Activated T-helper 1 cell treated with Interleukin-2 at 50 U/mL for 16 hours (primary cell): ENCODE measurements around the gene XAF1.
"Not testable (repeated sequence)": the region's sequence is repeated elsewhere in the genome, so short reads cannot be mapped to it uniquely, and the experiment has no call there.

Experiments used
- DNase-seq: peaks from one replicate; pipeline ENCODE4 v3.0.0-alpha.2; 2020; ENCODE audit warnings: low read depth

The XAF1 gene

DNA sequence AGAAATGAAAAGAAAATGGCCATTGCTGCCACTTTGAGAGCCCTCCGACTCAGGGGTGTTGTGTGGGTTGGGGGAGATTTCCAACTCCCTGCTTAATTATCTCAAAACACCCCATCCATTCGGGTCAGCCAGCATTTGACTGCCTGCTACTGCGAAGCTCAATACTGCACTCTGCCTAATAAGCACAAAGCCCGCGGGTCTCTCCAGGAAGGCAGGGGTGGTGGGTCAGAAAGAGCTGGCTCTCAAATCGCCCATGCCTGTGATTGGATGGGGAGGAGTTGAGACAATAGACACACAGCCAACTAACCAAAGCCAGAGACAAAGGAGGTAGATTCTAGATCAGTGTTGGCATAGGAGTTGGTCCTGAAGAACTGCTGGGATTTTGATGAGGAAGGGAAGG lies 2.3 kb upstream of the XAF1 start:
- DNase-seq: no peak

DNA sequence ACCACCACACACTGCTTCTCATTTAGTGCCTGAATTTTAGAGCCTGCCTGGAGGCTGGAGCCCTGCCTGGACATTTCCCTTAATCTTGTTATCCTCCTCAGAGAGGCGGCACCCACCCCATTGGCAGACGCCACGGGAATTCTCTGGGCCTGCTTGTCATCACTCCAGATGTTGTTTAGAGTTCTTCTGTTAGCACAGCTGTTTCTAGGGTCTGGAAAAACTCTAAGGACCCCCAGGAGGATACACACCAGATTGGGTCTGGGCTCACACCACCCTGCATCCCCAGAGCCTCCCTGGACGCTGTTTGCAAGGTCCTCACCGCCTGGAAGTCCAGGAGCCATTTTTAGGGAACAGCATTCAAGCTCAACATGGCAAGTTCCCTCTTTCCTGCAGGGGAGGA lies 565 bp upstream of the XAF1 start:
- no peak for DNase-seq

DNA sequence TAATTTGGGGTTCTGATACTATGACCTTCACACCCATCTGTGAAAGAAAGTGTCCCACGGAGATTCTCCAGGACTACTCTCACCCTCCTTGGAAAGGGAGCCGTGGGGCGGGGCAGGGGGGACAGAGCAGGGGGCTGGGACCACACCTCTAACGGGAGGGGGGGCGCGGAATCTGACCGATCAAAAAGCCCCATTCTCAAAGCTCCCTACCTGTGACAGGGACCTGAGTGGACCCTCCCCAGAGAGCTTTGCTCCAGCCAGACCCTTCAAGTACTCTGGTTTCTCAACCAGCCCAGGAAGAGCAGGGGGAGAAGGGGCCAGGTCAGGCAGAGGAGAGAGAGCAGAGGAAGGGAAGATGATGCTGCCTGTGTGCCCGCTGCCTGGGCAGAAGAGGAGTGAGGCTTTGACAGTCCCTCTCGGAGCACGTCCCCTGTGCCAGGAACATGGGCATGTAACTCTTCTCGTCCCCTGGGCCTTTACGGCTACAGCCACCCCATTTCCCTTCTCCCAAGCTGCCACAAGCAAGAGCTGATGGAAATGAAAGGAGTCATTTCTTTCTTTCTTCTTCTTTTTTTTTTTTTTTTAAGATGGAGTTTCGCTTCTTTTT lies 682 bp downstream of the XAF1 start:
- DNase-seq: no peak

DNA sequence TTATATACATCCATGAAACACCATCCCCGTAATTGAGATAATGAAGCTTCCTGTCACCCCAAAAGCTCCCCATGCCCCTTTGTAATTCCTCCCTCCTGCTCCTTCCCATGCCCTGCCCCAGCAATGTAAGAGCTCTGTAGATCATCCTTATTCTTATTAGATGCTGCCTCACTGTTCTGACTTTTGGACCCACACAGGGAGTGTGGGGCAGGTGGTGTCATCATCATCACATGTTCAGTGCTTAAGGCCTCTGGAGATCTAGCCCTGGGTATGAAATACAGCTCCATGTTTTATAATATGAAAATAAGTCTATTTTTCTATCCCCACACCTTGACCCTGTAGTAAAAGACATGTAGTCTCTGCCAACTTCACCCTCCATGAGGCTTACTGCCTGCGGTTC lies 1.9 kb downstream of the XAF1 start:
- DNase-seq: no peak

DNA sequence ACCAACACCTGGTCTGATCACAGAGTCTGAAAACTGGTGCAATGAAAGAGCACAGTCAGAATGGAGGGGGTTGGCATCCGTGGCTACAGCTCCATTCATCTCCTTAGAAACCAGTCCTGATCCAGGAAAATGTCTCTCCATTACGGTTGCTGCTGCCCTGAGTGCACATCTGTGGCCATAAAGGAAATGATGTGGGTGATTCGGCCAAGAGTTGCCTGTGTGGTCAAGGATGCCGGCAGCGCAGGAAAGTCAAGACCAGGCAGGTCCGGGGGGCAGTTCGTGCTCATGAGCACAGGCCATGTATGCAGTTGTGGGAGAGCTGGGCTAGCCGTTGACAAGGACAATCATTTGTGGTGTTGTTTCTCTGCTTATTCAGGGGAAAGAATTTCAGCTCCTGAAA lies 5.9 kb downstream of the XAF1 start:
- no peak for DNase-seq

DNA sequence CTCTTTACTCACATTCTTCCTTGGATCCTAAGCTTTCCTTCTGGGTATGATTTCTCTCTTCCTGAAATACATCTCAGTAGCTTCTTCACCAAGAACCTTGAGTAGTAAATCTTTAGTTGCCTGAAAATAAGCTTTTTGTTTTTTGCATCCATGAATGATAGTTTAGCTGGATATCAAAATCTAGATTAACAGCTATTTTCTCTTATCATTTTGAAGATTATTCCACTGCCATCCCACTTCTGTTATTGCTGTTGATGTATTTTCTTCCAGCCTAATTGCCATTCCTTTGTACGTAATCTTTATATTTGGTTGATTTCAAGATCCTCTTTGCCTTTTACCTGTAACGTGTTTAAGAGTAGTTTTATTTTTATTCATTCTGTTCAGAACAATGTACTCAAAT lies 12.6 kb downstream of the XAF1 start:
- no peak for DNase-seq

DNA sequence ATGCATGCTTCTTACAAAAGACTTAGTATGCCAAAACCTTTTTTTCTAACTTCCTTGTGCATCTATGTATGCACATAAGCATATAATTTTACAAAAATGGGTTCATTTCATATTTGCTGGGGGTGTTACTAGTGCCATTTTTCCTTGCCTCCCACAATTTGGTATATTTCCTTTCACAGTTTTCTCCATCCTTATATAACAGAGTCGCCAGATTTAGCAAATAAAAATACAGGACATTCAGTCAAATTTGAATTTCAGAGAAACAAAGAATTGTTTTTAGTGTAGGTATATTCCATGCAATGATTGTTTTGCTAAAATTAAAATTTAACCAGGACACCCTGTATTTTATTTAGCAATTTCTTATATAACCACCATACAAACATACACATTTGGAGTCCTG lies 16.2 kb downstream of the XAF1 start:
- no peak for DNase-seq

DNA sequence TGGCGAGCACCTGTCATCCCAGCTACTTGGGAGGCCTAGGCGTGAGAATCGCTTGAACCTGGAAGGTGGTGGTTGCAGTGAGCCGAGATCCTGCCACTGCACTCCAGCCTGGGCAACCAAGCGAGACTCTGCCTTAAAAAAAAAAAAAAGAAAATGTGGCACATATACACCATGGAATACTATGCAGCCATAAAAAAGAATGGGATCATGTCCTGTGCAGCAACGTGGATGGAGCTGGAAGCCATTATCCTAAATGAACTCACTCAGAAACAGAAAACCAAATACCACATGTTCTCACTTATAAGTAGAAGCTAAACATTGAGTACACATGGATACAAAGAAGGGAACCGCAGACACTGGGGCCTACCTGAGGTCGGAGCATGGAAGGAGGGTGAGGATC lies 19.1 kb downstream of the XAF1 start:
- DNase-seq: not testable (repeated sequence)

DNA sequence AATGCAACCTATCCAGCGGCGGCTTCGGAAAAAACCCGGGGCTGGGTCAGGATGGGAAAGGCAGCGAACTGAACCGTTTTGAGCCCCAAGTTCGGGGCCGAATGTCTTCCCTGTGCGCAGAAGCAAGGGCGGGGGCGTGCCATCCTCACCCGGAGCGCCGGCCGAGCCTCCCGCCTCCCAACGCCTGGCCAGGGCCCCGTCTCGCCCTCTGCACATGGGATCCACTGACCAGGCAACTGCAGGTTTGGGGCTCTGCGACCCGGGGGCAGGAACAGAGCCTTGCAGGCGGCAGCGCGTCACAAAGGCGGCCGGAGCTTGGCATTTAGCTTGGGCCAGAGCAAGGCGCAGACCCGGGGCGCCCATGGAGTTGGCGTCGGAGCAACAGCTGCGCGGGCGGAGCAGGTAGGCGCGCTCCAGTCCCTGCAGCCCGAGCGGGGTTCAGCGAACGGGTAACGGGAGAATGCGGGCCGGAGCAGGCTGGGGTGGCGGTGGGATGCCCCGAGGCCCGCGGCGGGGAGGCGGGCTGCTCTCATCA lies 20.1 kb downstream of the XAF1 start, which contains the start of gene FBXO39:
TSS of gene FBXO39 (plus strand) at position 345 of the 535 bp plus-strand sequence. CDS start 3,654 bp downstream, outside the sequence.
- DNase-seq: no peak

DNA sequence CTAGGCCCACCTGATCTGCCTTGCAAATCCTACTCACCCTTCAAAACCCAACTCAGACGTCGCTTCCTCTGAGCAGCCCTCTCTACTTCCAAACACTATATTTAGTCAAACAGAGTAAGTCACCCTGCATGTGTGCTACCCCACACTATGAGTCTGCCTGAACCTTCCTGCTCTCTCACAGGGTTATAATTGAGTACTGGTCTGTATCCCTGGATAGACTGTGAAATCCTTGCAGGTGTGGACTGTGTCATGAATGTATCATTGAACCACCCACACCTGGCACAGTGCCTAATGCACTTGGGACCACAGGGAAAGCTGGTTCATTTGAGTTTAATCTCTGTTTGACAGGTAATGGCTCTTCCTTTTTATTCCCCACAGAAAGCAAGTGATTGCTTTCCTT lies 23.6 kb downstream of the XAF1 start:
- no peak for DNase-seq

DNA sequence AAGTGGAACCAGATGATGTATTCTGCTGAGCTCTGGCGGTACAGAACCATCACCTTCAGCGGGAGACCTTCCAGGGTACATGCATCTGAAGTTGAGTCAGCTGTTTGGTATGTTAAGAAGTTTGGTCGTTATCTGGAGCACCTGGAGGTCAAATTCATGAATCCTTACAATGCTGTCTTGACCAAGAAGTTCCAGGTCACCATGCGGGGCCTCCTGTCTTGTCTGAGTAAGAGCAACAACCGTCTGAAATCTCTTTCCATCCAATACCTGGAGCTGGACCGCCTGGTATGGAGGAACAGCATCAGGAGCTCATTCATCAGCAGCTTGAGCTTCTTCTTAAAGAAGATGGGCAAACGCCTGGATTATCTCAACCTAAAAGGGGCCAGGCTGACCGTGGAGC lies 24.2 kb downstream of the XAF1 start:
- DNase-seq: no peak

DNA sequence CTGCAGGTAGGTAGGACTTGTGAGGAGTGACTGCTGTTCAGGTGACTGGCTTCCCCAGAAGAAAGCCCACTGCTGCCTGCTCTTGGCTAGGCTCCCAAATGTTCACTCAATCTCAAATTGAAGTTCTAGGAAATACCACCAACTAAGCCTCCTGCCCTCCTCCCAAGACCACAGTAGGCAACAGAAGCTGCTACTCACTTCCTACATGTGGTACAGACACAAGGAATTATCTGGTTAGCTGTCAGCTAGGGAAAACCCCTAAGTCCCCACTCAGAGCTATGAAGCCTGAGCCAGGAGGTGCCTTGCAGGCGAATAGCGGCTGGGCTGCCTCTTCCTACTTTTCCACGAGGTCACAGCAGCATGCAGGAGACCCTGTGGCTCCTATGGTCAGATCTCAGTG lies 25.0 kb downstream of the XAF1 start:
- no peak for DNase-seq

DNA sequence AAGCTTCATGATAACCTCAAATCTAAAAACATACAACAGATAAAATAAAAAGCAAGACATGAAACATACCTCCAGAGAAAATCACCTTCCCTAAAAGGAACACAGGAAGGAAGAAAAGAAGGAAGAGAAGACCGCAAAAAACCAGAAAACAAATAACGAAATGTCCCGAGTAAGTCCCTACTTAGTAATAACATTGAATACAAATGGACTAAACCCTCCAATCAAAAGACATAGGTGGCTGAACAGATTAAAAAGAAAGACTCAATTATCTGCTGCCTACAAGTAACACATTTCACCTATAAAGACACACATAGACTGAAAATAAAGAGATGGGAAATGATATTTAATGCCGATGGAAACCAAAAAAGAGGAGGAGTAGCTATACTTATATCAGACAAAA lies 26.4 kb downstream of the XAF1 start:
- no peak for DNase-seq

DNA sequence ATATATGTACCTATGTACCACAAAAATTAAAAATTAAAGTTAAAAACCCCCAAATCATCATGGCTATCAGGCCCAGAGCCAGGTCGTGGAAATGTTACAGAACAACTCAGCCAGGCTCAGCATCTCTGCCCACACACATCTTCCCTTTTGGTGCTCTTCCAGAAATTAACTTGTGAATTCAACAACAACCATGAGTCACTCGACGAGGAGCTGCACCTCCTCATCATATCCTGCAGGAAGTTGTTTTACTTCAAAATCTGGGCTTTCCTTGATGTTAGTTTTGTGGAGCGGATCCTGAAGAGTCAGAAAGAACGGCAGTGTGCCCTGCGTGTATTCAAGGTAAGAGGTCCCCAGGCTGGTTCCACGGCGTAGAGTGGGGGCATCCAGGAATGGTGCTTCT lies 30.8 kb downstream of the XAF1 start:
- no peak for DNase-seq

DNA sequence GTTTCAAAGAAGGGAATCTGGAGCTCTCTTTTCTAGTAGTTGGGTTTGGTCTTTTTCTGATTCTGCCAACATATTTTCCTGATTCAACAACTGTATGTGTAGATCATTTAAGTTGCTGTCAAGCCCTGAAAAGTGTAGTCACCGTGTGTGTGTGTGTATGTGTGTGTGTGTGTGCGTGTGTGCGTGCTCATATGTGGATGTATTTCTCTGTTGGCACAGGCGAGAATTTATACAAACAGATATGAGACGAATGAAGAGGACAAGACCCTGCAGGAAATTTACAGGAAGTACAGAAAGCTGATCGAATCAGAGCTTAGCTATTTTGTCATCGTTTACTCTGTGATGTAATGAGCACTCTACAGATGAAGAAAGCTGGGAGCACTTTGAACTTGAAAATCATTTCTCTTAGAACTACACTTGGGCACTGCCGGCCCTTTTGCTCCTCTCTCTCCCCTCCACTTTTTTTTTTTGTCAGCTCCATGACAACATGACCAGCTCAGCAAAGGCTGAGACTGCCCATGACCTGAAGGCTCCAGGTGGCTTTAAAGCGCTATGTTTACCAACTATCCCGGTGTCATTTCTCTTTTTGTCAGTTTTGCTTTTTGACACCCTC lies 31.3 kb downstream of the XAF1 start:
- DNase-seq: no peak

DNA sequence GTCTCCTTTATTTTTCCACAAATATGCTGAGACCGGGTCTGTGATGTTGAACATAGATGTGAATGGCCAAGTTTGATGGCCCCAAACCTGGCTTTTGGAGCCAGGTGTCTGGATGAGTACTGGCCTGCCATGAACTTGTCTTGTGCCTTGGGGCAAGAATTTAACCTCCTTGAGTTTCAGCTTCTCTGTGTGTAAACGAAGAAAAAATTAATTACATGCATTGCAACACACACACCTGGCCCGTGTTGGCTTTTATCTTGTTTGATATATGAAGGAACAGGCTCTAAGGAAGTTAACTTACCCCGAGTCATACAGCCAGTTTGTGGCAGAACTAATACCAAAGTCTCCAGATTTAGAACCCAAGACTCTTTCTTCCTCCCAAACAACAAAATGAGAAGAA lies 33.3 kb downstream of the XAF1 start:
- DNase-seq: no peak

DNA sequence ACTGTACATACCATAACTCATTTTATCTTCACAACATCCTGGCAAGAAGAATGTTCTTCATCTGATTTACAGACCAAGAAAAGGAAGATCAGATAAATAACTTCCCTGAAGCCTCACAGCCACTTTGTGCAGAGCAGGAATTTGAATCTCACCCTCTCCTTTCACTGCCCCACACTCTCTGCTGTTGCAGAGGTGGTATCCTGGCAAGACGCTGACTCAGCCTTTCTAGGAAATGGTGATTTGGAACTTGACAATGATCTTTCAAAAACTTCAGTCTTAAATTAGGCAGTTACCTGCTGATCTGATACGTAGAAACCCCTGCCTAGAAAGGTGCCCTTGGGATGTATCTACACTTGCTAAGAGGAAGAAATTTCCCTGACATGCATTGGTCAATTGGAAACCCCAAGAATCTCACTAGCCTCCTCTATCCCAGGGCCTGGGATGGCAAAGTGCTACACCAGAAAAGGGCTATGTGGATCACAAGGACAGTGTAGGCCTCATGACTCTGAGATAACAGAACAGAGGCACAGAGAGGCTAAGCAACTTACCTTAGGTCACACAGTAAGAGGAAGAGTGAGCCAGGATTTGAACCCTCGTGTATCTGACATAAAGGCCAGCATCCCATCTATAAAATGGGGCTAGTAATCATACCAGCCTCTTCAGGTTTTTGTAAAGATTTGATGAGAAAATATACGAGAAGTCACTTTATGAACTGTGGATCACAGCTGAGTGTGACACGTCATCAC lies 38.1 kb downstream of the XAF1 start:
- DNase-seq: no peak

DNA sequence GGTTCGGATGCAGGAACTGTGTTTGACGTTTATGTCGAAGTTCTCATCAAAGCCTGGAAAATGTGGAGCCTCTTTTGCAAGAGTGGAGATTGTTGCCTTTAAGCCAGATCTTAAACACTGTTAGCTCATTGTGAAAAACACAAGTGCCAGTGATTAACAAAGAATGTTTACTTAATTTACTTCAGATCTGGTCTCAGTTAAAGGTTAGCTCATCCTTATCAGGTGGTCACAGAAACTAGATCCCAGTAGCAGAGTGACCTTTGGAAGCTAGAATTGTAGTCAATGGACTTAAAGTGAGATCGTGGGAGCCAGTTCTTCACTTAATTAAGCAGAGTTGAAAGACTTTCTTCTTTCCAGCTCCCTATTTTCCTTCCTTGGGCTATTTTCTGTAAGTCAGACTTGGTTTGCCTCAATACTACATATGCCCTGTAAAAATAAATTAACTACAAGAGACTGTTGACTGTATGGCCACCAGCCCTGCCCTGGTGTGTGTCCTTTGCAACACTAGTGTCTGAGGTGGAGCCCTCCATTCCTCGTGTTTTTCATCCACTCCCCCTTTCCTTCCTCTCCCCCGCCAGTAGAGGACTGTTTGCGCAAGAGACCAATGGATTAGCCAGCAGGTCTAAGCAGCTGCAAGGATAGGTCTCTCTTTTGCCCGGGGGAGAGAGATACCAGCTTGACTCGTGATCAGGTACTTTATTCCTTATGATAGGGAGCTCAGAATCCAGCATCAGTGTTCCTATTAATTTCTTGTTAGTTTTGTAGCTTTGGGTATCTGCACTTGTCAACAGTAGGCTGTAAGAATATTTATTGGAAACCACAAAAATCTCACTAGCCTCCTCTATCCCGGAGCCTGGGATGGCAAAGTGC lies 40.4 kb downstream of the XAF1 start:
- DNase-seq: no peak

DNA sequence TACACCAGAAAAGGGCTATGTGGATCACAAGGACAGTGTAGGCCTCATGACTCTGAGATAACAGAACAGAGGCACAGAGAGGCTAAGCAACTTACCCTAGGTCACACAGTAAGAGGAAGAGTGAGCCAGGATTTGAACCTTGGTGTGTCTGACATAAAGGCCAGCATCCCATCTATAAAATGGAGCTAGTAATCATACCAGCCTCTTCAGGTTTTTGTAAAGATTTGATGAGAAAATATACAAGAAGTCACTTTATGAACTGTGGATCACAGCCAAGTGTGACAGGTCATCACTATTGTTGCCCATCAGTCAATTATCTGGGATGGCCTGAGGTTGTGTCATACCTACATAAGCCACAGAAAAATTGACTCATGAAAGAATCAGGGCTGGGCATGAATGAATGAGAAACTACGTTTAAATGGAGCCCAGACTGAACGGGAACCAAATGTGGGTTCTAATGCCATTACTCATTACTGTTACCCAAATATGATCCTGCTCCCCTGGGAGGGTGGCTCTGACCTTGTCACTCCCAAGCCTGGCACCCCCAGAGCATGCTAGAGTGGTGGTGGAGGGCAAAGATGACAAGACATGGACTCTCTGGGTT lies 41.1 kb downstream of the XAF1 start:
- DNase-seq: no peak

DNA sequence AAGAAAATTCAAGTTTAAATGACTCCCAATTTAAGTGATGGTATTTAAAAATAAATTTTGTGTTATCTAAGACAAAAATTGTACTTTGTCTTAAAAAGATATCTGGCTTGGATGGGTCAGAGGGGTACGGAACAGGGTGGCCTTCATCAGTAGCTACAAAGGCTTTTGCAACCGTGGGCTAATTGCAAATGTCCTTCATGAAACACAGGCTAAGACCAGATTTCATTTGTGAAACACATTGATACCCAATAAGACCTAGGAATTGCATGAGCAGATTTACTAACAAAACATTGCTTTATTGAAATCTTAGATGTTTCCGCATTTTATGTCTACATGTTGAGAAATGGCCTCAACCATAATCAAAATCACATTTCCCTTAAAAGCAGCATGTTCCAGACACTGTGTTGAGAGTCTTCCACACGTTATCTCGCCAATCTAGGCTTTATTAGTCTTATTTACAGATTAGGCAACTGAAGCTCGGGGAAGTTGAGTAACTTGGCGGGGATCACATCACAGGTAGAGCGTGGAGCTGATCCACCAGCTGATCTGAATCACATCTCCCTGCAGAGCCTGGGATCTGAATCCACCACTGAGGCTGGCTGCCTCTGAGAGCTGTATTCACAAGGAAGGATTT lies 42.0 kb downstream of the XAF1 start:
- no peak for DNase-seq

DNA sequence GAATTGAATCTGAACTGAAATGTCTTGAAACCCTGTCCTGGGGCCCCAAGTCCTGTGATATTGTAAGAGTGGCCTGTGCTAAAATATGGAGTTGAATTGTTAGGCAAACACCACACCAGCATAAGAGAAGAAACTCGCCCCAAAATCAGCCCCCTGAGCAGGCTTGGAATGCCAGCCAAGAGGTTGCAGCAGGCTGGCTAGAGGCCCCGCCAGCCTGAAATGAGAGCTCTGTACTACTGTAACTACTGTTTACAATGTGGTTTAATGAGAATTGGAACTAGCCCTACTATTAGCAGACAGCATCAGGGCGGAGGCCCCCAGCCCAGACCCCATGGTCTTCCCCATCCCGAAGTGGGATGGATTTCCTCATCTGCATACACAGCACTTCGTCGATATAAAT lies 43.9 kb downstream of the XAF1 start:
- DNase-seq: no peak
